ENCODE results near the gene CDK3.
"Not testable (repeated sequence)": the region's sequence is repeated elsewhere in the genome, so short reads cannot be mapped to it uniquely, and the experiment has no call there.

The CDK3 gene
- 0 to 0.27 (median 0.04) reads per million in 4 donors for total RNA-seq

GRCh38 chr17:76000755-76001521 lies at the start of gene CDK3:
Gene CDK3, plus strand, starts transcription at chr17:76000855. Its CDS starts 571 bp downstream, at chr17:76001426.
- no peak for DNase-seq

GRCh38 chr17:75950855-75951554 lies 49.6 kb upstream of the CDK3 start:
- peak in 1 of 5 donors; percentile 17 for DNase-seq

GRCh38 chr17:75959051-75959838 lies 41.4 kb upstream of the CDK3 start:
- DNase-seq, result no peak

- no peak for DNase-seq
Observed at GRCh38 chr17:75959839-75960511, 40.7 kb upstream of the CDK3 start.

- DNase-seq, result no peak
Observed at GRCh38 chr17:75965468-75965867, 35.2 kb upstream of the CDK3 start.

- not testable (repeated sequence) for DNase-seq
Observed at GRCh38 chr17:75969044-75969443, 31.6 kb upstream of the CDK3 start.

- no peak for DNase-seq
Observed at GRCh38 chr17:75970011-75970523, 30.6 kb upstream of the CDK3 start.

GRCh38 chr17:75970626-75971025 lies 30.0 kb upstream of the CDK3 start:
- DNase-seq, result no peak

GRCh38 chr17:75975187-75975586 lies 25.5 kb upstream of the CDK3 start:
- not testable (repeated sequence) for DNase-seq

- no peak for DNase-seq
Observed at GRCh38 chr17:75975757-75976174, 24.9 kb upstream of the CDK3 start.

GRCh38 chr17:75976175-75976848 lies 24.3 kb upstream of the CDK3 start:
- DNase-seq, result no peak

GRCh38 chr17:75978938-75979704 lies 21.5 kb upstream of the CDK3 start, which contains the start of the genes ACOX1 and TEN1:
Gene ACOX1, minus strand, starts transcription at chr17:75979166. Its CDS starts 93 bp downstream, at chr17:75979073.
Gene TEN1, plus strand, starts transcription at chr17:75979240. Its CDS starts 6,953 bp downstream, at chr17:75986193.
- peak; percentile 91 to 96 (median 93) for DNase-seq

GRCh38 chr17:75979705-75980187 lies 20.9 kb upstream of the CDK3 start:
- DNase-seq, result no peak

GRCh38 chr17:75980188-75981018 lies 20.3 kb upstream of the CDK3 start:
- no peak for DNase-seq

- no peak for DNase-seq
Observed at GRCh38 chr17:75981019-75981615, 19.5 kb upstream of the CDK3 start.

- DNase-seq, result no peak
Observed at GRCh38 chr17:75983501-75984181, 17.0 kb upstream of the CDK3 start.

- no peak for DNase-seq
Observed at GRCh38 chr17:75985986-75986385, 14.7 kb upstream of the CDK3 start.

- DNase-seq, result no peak
Observed at GRCh38 chr17:75987041-75987440, 13.6 kb upstream of the CDK3 start.

- DNase-seq, result no peak
Observed at GRCh38 chr17:75991396-75991795, 9.3 kb upstream of the CDK3 start.
